H1 (cell line): ENCODE results near the gene NIPAL1. TPM values are rescaled to one million over a fixed set of nuclear protein-coding genes. Genes with fewer than 3 reads are reported as not detected.

Source experiments
- CTCF ChIA-PET: fragments of 300-600 bp; sonication (Branson Sonifier 250); formaldehyde crosslinking; loops from one replicate; lab custom pipeline; 2021; ENCODE audit not compliant: partially characterized antibody; lab: Charles Lee
- POLR2A ChIA-PET: fragments of 300-600 bp; sonication (Branson Sonifier 250); formaldehyde crosslinking; loops from one replicate; lab custom pipeline; 2021; ENCODE audit warnings: inconsistent platforms; ENCODE audit not compliant: partially characterized antibody; lab: Charles Lee
- DNase-seq, 2 experiments: peaks; one replicate each; pipeline versions ENCODE4 v3.0.0 to v3.0.0-alpha.2; 2010 to 2022; ENCODE audit warnings: low spot score in 2 of 2, low read depth in 1 of 2, mixed read lengths in 1 of 2
- FAIRE-seq: peaks from 2 replicates; lab custom pipeline; 2011; peaks lifted over from hg19 to GRCh38; lab: Jason Lieb, UNC
- H2AFZ ChIP-seq: 2 replicates; pipeline ENCODE4 v1.8.1; 2012; ENCODE audit warnings: low read length, inconsistent platforms
- H2AK5ac ChIP-seq: 2 replicates; pipeline ENCODE4 v1.6.1; 2013; ENCODE audit warnings: low read depth, low read length
- H2BK120ac ChIP-seq: replicated peaks from 2 replicates; pipeline ENCODE3; 2013; ENCODE audit warnings: low read depth, low read length, inconsistent platforms
- H2BK12ac ChIP-seq: 2 replicates; pipeline ENCODE4 v1.6.1; 2013; ENCODE audit warnings: low read depth, low read length
- H2BK15ac ChIP-seq: 2 replicates; pipeline ENCODE4 v1.6.1; 2013; ENCODE audit warnings: low read length
- H2BK20ac ChIP-seq: 2 replicates; pipeline ENCODE4 v1.6.1; 2013; ENCODE audit warnings: low read length
- H2BK5ac ChIP-seq: 2 replicates; pipeline ENCODE4 v1.6.1; 2013; ENCODE audit warnings: low read depth, low read length
- H3K14ac ChIP-seq: 2 replicates; pipeline ENCODE4 v1.6.1; 2013; ENCODE audit warnings: inconsistent platforms; ENCODE audit not compliant: insufficient read length
- H3K18ac ChIP-seq: 2 replicates; pipeline ENCODE4 v1.6.1; 2013; ENCODE audit warnings: low read length; ENCODE audit errors: extremely low read depth
- H3K23ac ChIP-seq: 2 replicates; pipeline ENCODE4 v1.6.1; 2013; ENCODE audit warnings: inconsistent platforms; ENCODE audit not compliant: insufficient read length
- H3K23me2 ChIP-seq: 2 replicates; pipeline ENCODE4 v1.6.1; 2013; ENCODE audit warnings: low read depth, low read length
- H3K27ac ChIP-seq: 2 replicates; pipeline ENCODE4 v1.6.1; 2011; ENCODE audit warnings: low read depth, low read length, inconsistent platforms
- H3K27me3 ChIP-seq, 4 experiments: replicated peaks in 1 of 4; 1 replicate in 1 of 4; 2 replicates in 3 of 4; pipeline versions ENCODE4 v1.6.1 to v1.8.1; 2011 to 2013; ENCODE audit warnings: low read length in 3 of 4, mild to moderate bottlenecking in 3 of 4, inconsistent platforms in 2 of 4, mixed read lengths in 2 of 4, moderate library complexity in 1 of 4; ENCODE audit not compliant: control insufficient read depth in 3 of 4, insufficient read depth in 3 of 4; ENCODE audit errors: extremely low read depth in 1 of 4
- H3K36me3 ChIP-seq, 4 experiments: 2 replicates each; pipeline versions ENCODE4 v1.6.1 to v1.8.1; 2011 to 2013; ENCODE audit warnings: mild to moderate bottlenecking in 4 of 4, low read length in 3 of 4, moderate library complexity in 2 of 4, control low read depth in 1 of 4, inconsistent platforms in 1 of 4; ENCODE audit not compliant: insufficient read depth in 4 of 4, control insufficient read depth in 2 of 4
- H3K4ac ChIP-seq: replicated peaks from 2 replicates; pipeline ENCODE3; 2013; ENCODE audit warnings: low read length, low read depth, mixed read lengths, inconsistent platforms; ENCODE audit not compliant: insufficient read length
- H3K4me1 ChIP-seq, 4 experiments: replicated peaks in 1 of 4; 1 replicate in 1 of 4; 2 replicates in 3 of 4; pipeline versions ENCODE4 v1.6.1 to v1.8.1; 2011 to 2013; ENCODE audit warnings: low read length in 3 of 4, inconsistent platforms in 2 of 4, mixed read lengths in 1 of 4; ENCODE audit not compliant: insufficient read depth in 4 of 4, control insufficient read depth in 3 of 4
- H3K4me2 ChIP-seq, 2 experiments: 2 replicates each; pipeline versions ENCODE4 v1.6.1 to v1.8.1; 2011 to 2013; ENCODE audit warnings: low read depth in 2 of 2, low read length in 2 of 2, control low read depth in 1 of 2, inconsistent platforms in 1 of 2, mild to moderate bottlenecking in 1 of 2; ENCODE audit not compliant: insufficient read depth in 1 of 2
- H3K4me3 ChIP-seq, 4 experiments: fragments of 200-600, 300-600 bp in 1 of 4; sonication (generic), shearing (Covaris generic), sonication (Bioruptor Twin) in 1 of 4; 2 replicates each; pipeline versions ENCODE4 v1.5.1 to v1.8.1; 2011 to 2016; ENCODE audit warnings: low read length in 4 of 4, low read depth in 3 of 4, control low read depth in 2 of 4, inconsistent platforms in 2 of 4, mild to moderate bottlenecking in 2 of 4, mixed read lengths in 1 of 4, moderate library complexity in 1 of 4; ENCODE audit not compliant: insufficient read depth in 2 of 4; ENCODE audit errors: extremely low read depth in 1 of 4
- H3K56ac ChIP-seq: replicated peaks from 2 replicates; pipeline ENCODE3; 2013; ENCODE audit warnings: low read depth, mild to moderate bottlenecking, mixed read lengths, low read length, inconsistent platforms; ENCODE audit not compliant: insufficient read length
- H3K79me1 ChIP-seq: 2 replicates; pipeline ENCODE4 v1.6.1; 2013; ENCODE audit warnings: low read depth, low read length, control low read depth
- H3K79me2 ChIP-seq, 2 experiments: 2 replicates each; pipeline versions ENCODE4 v1.6.1 to v1.8.1; 2012 to 2013; ENCODE audit warnings: low read length in 2 of 2, mild to moderate bottlenecking in 2 of 2, inconsistent platforms in 1 of 2; ENCODE audit not compliant: insufficient read depth in 2 of 2, control insufficient read depth in 1 of 2
- H3K9ac ChIP-seq, 4 experiments: replicated peaks in 1 of 4; 1 replicate in 1 of 4; 2 replicates in 3 of 4; pipeline versions ENCODE4 v1.6.1 to v1.8.1; 2011 to 2013; ENCODE audit warnings: low read depth in 3 of 4, low read length in 3 of 4, control low read depth in 2 of 4, mild to moderate bottlenecking in 2 of 4, moderate library complexity in 2 of 4, inconsistent platforms in 1 of 4; ENCODE audit errors: extremely low read depth in 1 of 4
- H3K9me3 ChIP-seq, 2 experiments: 2 replicates each; pipeline versions ENCODE4 v1.6.1 to v1.8.1; 2012 to 2013; ENCODE audit warnings: mild to moderate bottlenecking in 2 of 2, moderate library complexity in 2 of 2, control low read depth in 1 of 2, inconsistent platforms in 1 of 2, low read depth in 1 of 2, low read length in 1 of 2, mixed read lengths in 1 of 2; ENCODE audit not compliant: insufficient read depth in 2 of 2
- H4K20me1 ChIP-seq, 2 experiments: replicated peaks in 1 of 2; 2 replicates each; pipeline versions ENCODE3 to v1.8.1; 2011 to 2013; ENCODE audit warnings: inconsistent platforms in 2 of 2, low read length in 2 of 2, mild to moderate bottlenecking in 1 of 2; ENCODE audit not compliant: insufficient read depth in 2 of 2, control insufficient read depth in 1 of 2
- H4K5ac ChIP-seq: 2 replicates; pipeline ENCODE4 v1.6.1; 2013; ENCODE audit warnings: low read length, low read depth, mixed read lengths, inconsistent platforms; ENCODE audit not compliant: insufficient read length
- H4K8ac ChIP-seq: 2 replicates; pipeline ENCODE4 v1.8.0; 2013; ENCODE audit warnings: mild to moderate bottlenecking, moderate library complexity, low read length, inconsistent platforms; ENCODE audit not compliant: insufficient read depth; ENCODE audit errors: extremely low read depth
- H4K91ac ChIP-seq: replicated peaks from 2 replicates; pipeline ENCODE3; 2013; ENCODE audit warnings: low read length, mixed read lengths, inconsistent platforms; ENCODE audit not compliant: insufficient read length
- ASH2L ChIP-seq: fragments of 200-600, 300-600 bp; sonication (generic); IDR thresholded peaks from one replicate; pipeline ENCODE4 v1.7.1; 2017; ENCODE audit warnings: low read length
- CBX8 ChIP-seq: fragments of 300-800, 300-1000 bp; sonication (generic); IDR thresholded peaks from 2 replicates; pipeline ENCODE4 v1.7.1; 2016; ENCODE audit warnings: low read depth, low read length, borderline replicate concordance
- CEBPB ChIP-seq: IDR thresholded peaks from 2 replicates; pipeline ENCODE4 v1.6.1; 2012; ENCODE audit warnings: low read depth, low read length
- KDM1A ChIP-seq: fragments of 200-600, 300-600 bp; sonication (generic); IDR thresholded peaks from 2 replicates; pipeline ENCODE4 v1.7.1; 2016; ENCODE audit warnings: mild to moderate bottlenecking, low read length, borderline replicate concordance
- KDM4A ChIP-seq: IDR thresholded peaks from one replicate; pipeline ENCODE4 v1.7.1; 2012; ENCODE audit warnings: low read depth, mild to moderate bottlenecking, moderate library complexity, low read length, inconsistent platforms; ENCODE audit not compliant: severe bottlenecking
- POLR2AphosphoS5 ChIP-seq: IDR thresholded peaks from 2 replicates; pipeline ENCODE4 v1.6.1; 2011; ENCODE audit warnings: low read depth, low read length
- RAD21 ChIP-seq, 2 experiments: IDR thresholded peaks in 1 of 2; conservative IDR thresholded peaks in 1 of 2; 2 replicates each; pipeline ENCODE4 v1.6.1; 2011; ENCODE audit warnings: low read depth in 2 of 2, low read length in 2 of 2, improper control_type of control experiment in 1 of 2, inconsistent platforms in 1 of 2, mild to moderate bottlenecking in 1 of 2, moderate library complexity in 1 of 2
- RNF2 ChIP-seq: fragments of 200-900, 300-1000 bp; sonication (generic); IDR thresholded peaks from 2 replicates; pipeline ENCODE4 v1.7.1; 2016; ENCODE audit warnings: borderline replicate concordance, low read depth, mild to moderate bottlenecking, antibody characterized with exemption, low read length; ENCODE audit not compliant: poor library complexity, severe bottlenecking; ENCODE audit errors: missing control alignments
- SIN3A ChIP-seq, 2 experiments: IDR thresholded peaks in 1 of 2; conservative IDR thresholded peaks in 1 of 2; 2 replicates each; pipeline ENCODE4 v1.6.1; 2011 to 2012; ENCODE audit warnings: low read length in 2 of 2, improper control_type of control experiment in 1 of 2, low read depth in 1 of 2, mild to moderate bottlenecking in 1 of 2
- SRF ChIP-seq: IDR thresholded peaks from 2 replicates; pipeline ENCODE4 v1.6.1; 2011; ENCODE audit warnings: mild to moderate bottlenecking, low read depth, low read length, moderate library complexity
- TBP ChIP-seq: IDR thresholded peaks from 2 replicates; pipeline ENCODE4 v1.6.1; 2011; ENCODE audit warnings: low read depth, low read length, improper control_type of control experiment
- WGBS, 2 experiments: shearing (Covaris generic) in 1 of 2; methylation state at CpG; one replicate each; pipeline versions ENCODE4 v1.1.6 to v1.1.7; 2013 to 2015; ENCODE audit warnings: low lambda C conversion rate in 2 of 2, mixed read lengths in 2 of 2, inconsistent platforms in 1 of 2, low coverage in 1 of 2, missing lambda C conversion rate in 1 of 2; ENCODE audit not compliant: insufficient replicate concordance in 2 of 2, insufficient coverage in 1 of 2, insufficient read length in 1 of 2; ENCODE audit errors: extremely low coverage in 1 of 2, missing lambda C conversion rate in 1 of 2; 5-methylcytosine and 5-hydroxymethylcytosine counted together
- polyA plus RNA-seq, 7 experiments: library from polyadenylated mRNA; depleted of rRNA in 3 of 7; stranded (reverse) in 5 of 7; unstranded in 2 of 7; fragments of >200 nt in 5 of 7; fragments of 200-250 nt in 2 of 7; gene quantifications; 1 replicate in 5 of 7; 2 replicates in 1 of 7; 4 replicates in 1 of 7; pipeline versions ENCODE4 v1.2.1 to v1.2.3, GENCODE V29; 2011 to 2013; ENCODE audit warnings: missing spikeins in 2 of 7, mixed read lengths in 2 of 7
- total RNA-seq: library from RNA; stranded (reverse); fragmentation: NEBNext Ultra II Directional; extraction: Animal tissue kit (Norgen Biotek cat#: 25700); gene quantifications from 2 replicates; pipeline ENCODE4 v1.2.1, GENCODE V29; 2021
- TF ChIP-seq, protein P1 (sequence below): IDR thresholded peaks from 2 replicates; pipeline ENCODE4 v1.6.1; 2011; ENCODE audit warnings: low read depth, mild to moderate bottlenecking, low read length; ENCODE audit not compliant: insufficient read depth
- TF ChIP-seq, protein P2 (sequence below): IDR thresholded peaks from 2 replicates; pipeline ENCODE4 v1.6.1; 2012; ENCODE audit warnings: inconsistent platforms

The NIPAL1 gene
- total and polyA plus RNA-seq, 2 of the 8 experiments (the other 6 are each of a cell fraction or from before 2014, with no cell fraction given), result 1.4 to 4.9 TPM

- Histone ChIP-seq H3K79me2 (no peaks in the 10 kb centered on the region), H2AK5ac (no peak overlapping the region), H2AFZ (no peak overlapping the region), H3K27me3 (no peaks in the 10 kb centered on the region), H3K4ac (no peak overlapping the region), H3K23ac (no peak overlapping the region), H4K8ac (no peak overlapping the region), H3K9me3 (no peaks in the 10 kb centered on the region), H3K18ac (no peak overlapping the region), H3K79me1 (no peaks in the 10 kb centered on the region), H2BK5ac (no peak overlapping the region), H4K20me1 (no peaks in the 10 kb centered on the region), H3K36me3 (no peaks in the 10 kb centered on the region), H4K91ac (no peak overlapping the region), H2BK15ac (no peak overlapping the region), H2BK120ac (no peak overlapping the region), H3K56ac (no peak overlapping the region), H3K14ac (no peak overlapping the region), H3K4me3 (no peak overlapping the region), H3K4me1 (no peaks in the 10 kb centered on the region), H2BK20ac (no peak overlapping the region), H3K9ac (no peak overlapping the region), H4K5ac (no peak overlapping the region), H3K23me2 (no peaks in the 10 kb centered on the region), H3K27ac (no peak overlapping the region), H3K4me2 (no peak overlapping the region), H2BK12ac (no peak overlapping the region)
- CTCF ChIA-PET, result no interaction called here
- FAIRE-seq (no peak), DNase-seq (no peak)
- POLR2A ChIA-PET, result no interaction called here
- WGBS, 2 experiments, result 36% methylated on average over 2 of the region's 2 CpGs; no CpG with 5 or more reads in 1 of the 2 experiments
- TF ChIP-seq TBP (no peak), KDM4A (no peak), ASH2L (no peak), CBX8 (no peak), SRF (no peak), RAD21 (IDR thresholded peaks at IDR 0.05 in 1 of 2, conservative IDR thresholded peaks at IDR 0.05 in 1 of 2; ENCODE audit: low read depth in 2 of 2, low read length in 2 of 2) (no peak), CEBPB (no peak), POLR2AphosphoS5 (no peak), SIN3A (conservative IDR thresholded peaks at IDR 0.05 in 1 of 2, IDR thresholded peaks at IDR 0.05 in 1 of 2; ENCODE audit: low read depth in 1 of 2, low read length in 2 of 2) (no peak), RNF2 (no peak), KDM1A (no peak)
- TF ChIP-seq, protein P1, sequence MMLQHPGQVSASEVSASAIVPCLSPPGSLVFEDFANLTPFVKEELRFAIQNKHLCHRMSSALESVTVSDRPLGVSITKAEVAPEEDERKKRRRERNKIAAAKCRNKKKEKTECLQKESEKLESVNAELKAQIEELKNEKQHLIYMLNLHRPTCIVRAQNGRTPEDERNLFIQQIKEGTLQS, result no peak
- TF ChIP-seq, protein P2, sequence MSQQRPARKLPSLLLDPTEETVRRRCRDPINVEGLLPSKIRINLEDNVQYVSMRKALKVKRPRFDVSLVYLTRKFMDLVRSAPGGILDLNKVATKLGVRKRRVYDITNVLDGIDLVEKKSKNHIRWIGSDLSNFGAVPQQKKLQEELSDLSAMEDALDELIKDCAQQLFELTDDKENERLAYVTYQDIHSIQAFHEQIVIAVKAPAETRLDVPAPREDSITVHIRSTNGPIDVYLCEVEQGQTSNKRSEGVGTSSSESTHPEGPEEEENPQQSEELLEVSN, result no peak
These were observed 61.9 kb downstream of the NIPAL1 start for GRCh38 chr4:48078425-48078824.
